Measurements from ENCODE around the gene PPP6C.
"Not testable (repeated sequence)": the region's sequence is repeated elsewhere in the genome, so short reads cannot be mapped to it uniquely, and the experiment has no call there.

Gene PPP6C

GRCh38 chr9:125176636-125177035, 13.0 kb downstream of the PPP6C start:
- no peak for TF ChIP-seq CTCF (IDR thresholded peaks at IDR 0.05; ENCODE audit: extremely low read depth, insufficient read depth, missing control alignments)
- DNase-seq (ENCODE audit: low spot score), result no peak
- in situ Hi-C loops (cut with MboI; ENCODE audit: low pct_unique_long_range_greater_than_20kb, low sequenced_read_pairs, unreplicated experiment), result no loop called here

- TF ChIP-seq CTCF (IDR thresholded peaks at IDR 0.05; ENCODE audit: extremely low read depth, insufficient read depth, missing control alignments), result no peak
- no peak for DNase-seq (ENCODE audit: low spot score)
- in situ Hi-C loops (cut with MboI; ENCODE audit: low pct_unique_long_range_greater_than_20kb, low sequenced_read_pairs, unreplicated experiment), result no loop called here
Observed at GRCh38 chr9:125172031-125172755, 17.4 kb downstream of the PPP6C start.

- DNase-seq (ENCODE audit: low spot score), result no peak
- TF ChIP-seq CTCF (IDR thresholded peaks at IDR 0.05; ENCODE audit: extremely low read depth, insufficient read depth, missing control alignments), result no peak
- in situ Hi-C loops (cut with MboI; ENCODE audit: low pct_unique_long_range_greater_than_20kb, low sequenced_read_pairs, unreplicated experiment), result no loop called here
Observed at GRCh38 chr9:125169895-125170294, 19.7 kb downstream of the PPP6C start.

GRCh38 chr9:125166762-125167161, 22.8 kb downstream of the PPP6C start:
- TF ChIP-seq CTCF (IDR thresholded peaks at IDR 0.05; ENCODE audit: extremely low read depth, insufficient read depth, missing control alignments), result no peak
- in situ Hi-C loops (cut with MboI; ENCODE audit: low pct_unique_long_range_greater_than_20kb, low sequenced_read_pairs, unreplicated experiment), result no loop called here

GRCh38 chr9:125162891-125163290, 26.7 kb downstream of the PPP6C start:
- in situ Hi-C loops (cut with MboI; ENCODE audit: low pct_unique_long_range_greater_than_20kb, low sequenced_read_pairs, unreplicated experiment); DNase-seq (ENCODE audit: low spot score): not testable (repeated sequence)

More at GRCh38 chr9:125166762-125167161, 22.8 kb downstream of the PPP6C start:
- DNase-seq (ENCODE audit: low spot score), result no peak

- in situ Hi-C loops (cut with MboI; ENCODE audit: low pct_unique_long_range_greater_than_20kb, low sequenced_read_pairs, unreplicated experiment), result no loop called here
- TF ChIP-seq CTCF (IDR thresholded peaks at IDR 0.05; ENCODE audit: extremely low read depth, insufficient read depth, missing control alignments), result no peak
- DNase-seq (ENCODE audit: low spot score), result no peak
Observed at GRCh38 chr9:125161284-125161918, 28.2 kb downstream of the PPP6C start.

GRCh38 chr9:125160750-125161149, 28.9 kb downstream of the PPP6C start:
- DNase-seq (ENCODE audit: low spot score), result no peak
- no peak for TF ChIP-seq CTCF (IDR thresholded peaks at IDR 0.05; ENCODE audit: extremely low read depth, insufficient read depth, missing control alignments)
- in situ Hi-C loops (cut with MboI; ENCODE audit: low pct_unique_long_range_greater_than_20kb, low sequenced_read_pairs, unreplicated experiment), result no loop called here
